ENCODE results near the gene LRP4. TPM values are rescaled to one million over a fixed set of nuclear protein-coding genes. Genes with fewer than 3 reads are reported as not detected.

The LRP4 gene
- total and polyA plus RNA-seq, 2 of the 13 experiments (the other 11 are each of a cell fraction or from before 2014, with no cell fraction given): 4.7 to 13.3 TPM

- TF ChIP-seq ZBED4 (CRISPR knock-in tag; IDR thresholded peaks at IDR 0.05; ENCODE audit: borderline replicate concordance) (no peak), ZNF552 (CRISPR knock-in tag; IDR thresholded peaks at IDR 0.05; ENCODE audit: borderline replicate concordance) (no peak), ZNF446 (CRISPR knock-in tag; IDR thresholded peaks at IDR 0.05) (no peak), KLF6 (CRISPR knock-in tag; IDR thresholded peaks at IDR 0.05) (0 out of 2 replicates have a peak, but pooled peaks have one; percentile 17), MIER2 (CRISPR knock-in tag; IDR thresholded peaks at IDR 0.05) (no peak), ZHX2 (IDR thresholded peaks at IDR 0.05; ENCODE audit: low read depth) (no peak), ZHX2 (CRISPR knock-in tag; IDR thresholded peaks at IDR 0.05; ENCODE audit: borderline replicate concordance) (no peak), SAP130 (CRISPR knock-in tag; IDR thresholded peaks at IDR 0.05; ENCODE audit: low read depth) (peak; percentile 50), HOXD1 (CRISPR knock-in tag; IDR thresholded peaks at IDR 0.05) (no peak), ZSCAN21 (CRISPR knock-in tag; IDR thresholded peaks at IDR 0.05; ENCODE audit: borderline replicate concordance) (no peak), PHF21A (CRISPR knock-in tag; IDR thresholded peaks at IDR 0.05) (peak; percentile 59; the same call in 1 of the 2 replicates), FOXA3 (CRISPR knock-in tag; IDR thresholded peaks at IDR 0.05) (no peak), SETDB1 (CRISPR knock-in tag; IDR thresholded peaks at IDR 0.05; ENCODE audit: borderline replicate concordance) (no peak), SIX1 (CRISPR knock-in tag; IDR thresholded peaks at IDR 0.05; ENCODE audit: borderline replicate concordance) (no peak), CSRNP2 (CRISPR knock-in tag; conservative IDR thresholded peaks at IDR 0.05; ENCODE audit: low read depth) (no peak), HNF4G (IDR thresholded peaks at IDR 0.05; ENCODE audit: borderline replicate concordance, low read depth, low read length) (peak; percentile 86), HNF4G (CRISPR knock-in tag; IDR thresholded peaks at IDR 0.05; ENCODE audit: borderline replicate concordance, low read depth) (no peak), PHF8 (CRISPR knock-in tag; IDR thresholded peaks at IDR 0.05) (peak; percentile 7; the same call in 1 of the 2 replicates), RBM39 (IDR thresholded peaks at IDR 0.05; ENCODE audit: low read depth, low read length, poor library complexity, severe bottlenecking) (peak; percentile 11)
Measured at GRCh38 chr11:46917109-46917761, 1.1 kb downstream of the LRP4 start (continued).

Measured in HepG2 (cell line).